GM12891 (cell line): ENCODE results near the gene BACE2.

Experiments used
- PAX5 ChIP-seq: IDR thresholded peaks from 2 replicates; pipeline ENCODE4 v1.6.1; 2011; ENCODE audit warnings: low read length, moderate library complexity, mild to moderate bottlenecking; ENCODE audit not compliant: insufficient read depth, severe bottlenecking
- POLR2A ChIP-seq: IDR thresholded peaks from 2 replicates; pipeline ENCODE4 v1.6.1; 2011; ENCODE audit warnings: low read depth, low read length, control low read depth
- POLR2AphosphoS5 ChIP-seq: IDR thresholded peaks from 2 replicates; pipeline ENCODE4 v1.6.1; 2011; ENCODE audit warnings: low read depth, low read length, control low read depth
- POU2F2 ChIP-seq: IDR thresholded peaks from 2 replicates; pipeline ENCODE4 v1.6.1; 2011; ENCODE audit warnings: low read depth, mild to moderate bottlenecking, control low read depth, low read length, moderate library complexity
- SPI1 ChIP-seq: IDR thresholded peaks from 2 replicates; pipeline ENCODE4 v1.6.1; 2011; ENCODE audit warnings: low read depth, low read length, control low read depth
- TAF1 ChIP-seq: IDR thresholded peaks from 2 replicates; pipeline ENCODE4 v1.6.1; 2011; ENCODE audit warnings: low read depth, low read length, control low read depth

GRCh38 chr21:41256771-41257702 is 89.1 kb downstream of the BACE2 start:
- TF ChIP-seq POLR2A (no peak), POLR2AphosphoS5 (no peak), SPI1 (no peak), TAF1 (no peak), POU2F2 (no peak), PAX5 (no peak)
